ENCODE data around the gene KRTAP3-2.

KRTAP3-2 gene

DNA sequence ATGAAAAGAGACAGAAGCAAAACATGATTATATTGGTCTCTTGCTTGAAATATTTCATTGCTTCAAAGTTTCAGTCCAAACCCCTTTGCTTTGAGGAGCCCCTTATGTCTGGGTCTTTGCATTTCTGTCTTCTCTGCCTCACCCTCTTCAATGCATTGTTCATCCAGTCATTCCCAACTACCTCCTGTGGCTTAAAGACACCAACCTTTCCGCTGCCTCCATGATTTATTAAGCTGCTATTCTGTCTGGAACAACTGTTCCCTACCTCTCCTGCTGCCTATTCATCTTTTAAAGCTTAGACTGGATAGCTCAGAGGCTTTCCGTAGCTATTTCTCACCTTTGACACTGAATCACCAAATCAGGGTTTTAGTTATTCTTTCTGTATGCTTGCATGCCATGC lies 2.3 kb downstream of the KRTAP3-2 start:
- Histone ChIP-seq H3K4me3 (ENCODE audit: low read depth in 1 of 2, low read length in 1 of 2) (no peak overlapping the region), H3K4me1 (ENCODE audit: control insufficient read depth in 1 of 2, insufficient read depth in 1 of 2, low read depth in 1 of 2, low read length in 1 of 2) (no peaks in the 10 kb centered on the region), H3K27ac (no peak overlapping the region), H3K27me3 (peaks cover 62% of the 10 kb centered on the region), H3K9me3 (no peaks in the 10 kb centered on the region), H3K36me3 (no peaks in the 10 kb centered on the region)
- TF ChIP-seq, protein P1, sequence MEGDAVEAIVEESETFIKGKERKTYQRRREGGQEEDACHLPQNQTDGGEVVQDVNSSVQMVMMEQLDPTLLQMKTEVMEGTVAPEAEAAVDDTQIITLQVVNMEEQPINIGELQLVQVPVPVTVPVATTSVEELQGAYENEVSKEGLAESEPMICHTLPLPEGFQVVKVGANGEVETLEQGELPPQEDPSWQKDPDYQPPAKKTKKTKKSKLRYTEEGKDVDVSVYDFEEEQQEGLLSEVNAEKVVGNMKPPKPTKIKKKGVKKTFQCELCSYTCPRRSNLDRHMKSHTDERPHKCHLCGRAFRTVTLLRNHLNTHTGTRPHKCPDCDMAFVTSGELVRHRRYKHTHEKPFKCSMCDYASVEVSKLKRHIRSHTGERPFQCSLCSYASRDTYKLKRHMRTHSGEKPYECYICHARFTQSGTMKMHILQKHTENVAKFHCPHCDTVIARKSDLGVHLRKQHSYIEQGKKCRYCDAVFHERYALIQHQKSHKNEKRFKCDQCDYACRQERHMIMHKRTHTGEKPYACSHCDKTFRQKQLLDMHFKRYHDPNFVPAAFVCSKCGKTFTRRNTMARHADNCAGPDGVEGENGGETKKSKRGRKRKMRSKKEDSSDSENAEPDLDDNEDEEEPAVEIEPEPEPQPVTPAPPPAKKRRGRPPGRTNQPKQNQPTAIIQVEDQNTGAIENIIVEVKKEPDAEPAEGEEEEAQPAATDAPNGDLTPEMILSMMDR (IDR thresholded peaks at IDR 0.05), result no peak

DNA sequence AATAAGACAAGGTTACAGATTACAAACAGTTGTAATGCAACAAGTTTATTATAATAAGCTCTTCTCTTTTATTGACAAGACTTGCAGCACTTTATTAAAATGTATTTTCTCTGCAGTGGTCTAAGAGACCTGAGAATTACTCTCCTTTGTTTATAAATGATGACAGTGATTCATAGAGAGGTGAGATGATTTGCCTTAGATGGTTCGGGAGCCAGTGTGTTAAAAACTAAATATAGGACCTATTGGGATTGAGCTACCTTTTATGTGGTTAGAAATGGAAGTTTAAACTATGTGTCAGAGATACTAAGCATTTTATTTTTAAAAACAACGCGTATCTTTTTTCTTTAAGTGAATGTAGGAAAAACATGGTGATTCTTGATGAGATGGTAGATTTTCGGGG lies 2.9 kb downstream of the KRTAP3-2 start:
- TF ChIP-seq, protein P1 (IDR thresholded peaks at IDR 0.05), result no peak
- peaks cover 56% of the 10 kb centered on the region for H3K27me3 ChIP-seq

DNA sequence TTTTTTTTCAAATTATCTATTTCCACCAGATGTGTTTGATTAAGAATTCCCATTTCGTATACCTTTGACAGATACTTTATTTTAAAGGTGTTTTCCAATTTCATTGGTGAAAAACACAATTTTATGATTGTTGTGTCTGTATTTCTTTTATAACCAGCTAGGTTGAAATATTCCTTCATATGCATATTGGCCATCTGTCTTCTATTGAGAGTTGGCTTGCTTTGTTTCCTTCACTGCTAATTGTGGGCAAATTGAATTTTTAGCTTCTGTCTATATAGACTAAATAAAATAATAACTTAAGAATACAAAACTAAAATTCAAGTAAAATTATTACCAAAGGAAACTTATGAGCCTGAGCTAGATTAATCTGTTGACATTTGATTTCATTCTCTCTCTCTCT lies 4.6 kb downstream of the KRTAP3-2 start:
- Histone ChIP-seq H3K27ac (no peak overlapping the region), H3K27me3 (peaks cover 53% of the 10 kb centered on the region), H3K36me3 (no peaks in the 10 kb centered on the region), H3K4me1 (ENCODE audit: control insufficient read depth in 1 of 2, insufficient read depth in 1 of 2, low read depth in 1 of 2, low read length in 1 of 2) (no peaks in the 10 kb centered on the region), H3K9me3 (no peaks in the 10 kb centered on the region), H3K4me3 (ENCODE audit: low read depth in 1 of 2, low read length in 1 of 2) (no peak overlapping the region)
- TF ChIP-seq, protein P1 (IDR thresholded peaks at IDR 0.05), result no peak

More for the DNA sequence above, 2.9 kb downstream of the KRTAP3-2 start:
- Histone ChIP-seq H3K36me3 (no peaks in the 10 kb centered on the region), H3K9me3 (no peaks in the 10 kb centered on the region), H3K4me3 (ENCODE audit: low read depth in 1 of 2, low read length in 1 of 2) (no peak overlapping the region), H3K4me1 (ENCODE audit: control insufficient read depth in 1 of 2, insufficient read depth in 1 of 2, low read depth in 1 of 2, low read length in 1 of 2) (no peaks in the 10 kb centered on the region), H3K27ac (no peak overlapping the region)

DNA sequence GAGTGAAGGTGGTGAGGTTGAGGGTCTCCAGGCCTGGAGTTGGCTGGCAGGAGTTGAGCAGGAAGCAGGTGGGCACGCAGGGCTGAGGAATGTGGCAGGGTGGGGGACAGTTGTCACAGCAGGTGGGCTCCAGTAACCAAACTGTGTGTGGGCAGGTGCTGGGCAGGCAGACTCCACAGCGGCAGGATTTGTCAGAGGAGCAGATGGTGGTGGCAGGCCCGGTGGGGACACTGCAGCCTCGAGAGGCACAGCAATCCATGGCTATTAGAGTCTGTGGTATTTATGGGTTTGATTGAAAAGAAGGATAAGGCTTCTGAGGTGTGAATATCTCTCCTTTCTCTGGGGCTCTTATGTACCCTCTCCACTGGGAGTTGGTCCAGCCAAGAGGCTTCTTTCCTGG lies 5.9 kb downstream of the KRTAP3-2 start, which contains the start of gene KRTAP3-3:
Gene KRTAP3-3, minus strand, starts transcription at position 326 of the 400 bp plus-strand sequence. Its CDS starts 67 bp downstream, at position 259.
- TF ChIP-seq, protein P1 (IDR thresholded peaks at IDR 0.05), result no peak
- Histone ChIP-seq H3K9me3 (no peaks in the 10 kb centered on the region), H3K4me1 (ENCODE audit: control insufficient read depth in 1 of 2, insufficient read depth in 1 of 2, low read depth in 1 of 2, low read length in 1 of 2) (no peaks in the 10 kb centered on the region), H3K4me3 (ENCODE audit: low read depth in 1 of 2, low read length in 1 of 2) (no peak within 1 kb of the TSS), H3K36me3 (no peaks in the 10 kb centered on the region), H3K27me3 (peaks cover 47% of the 10 kb centered on the region), H3K27ac (no peak within 1 kb of the TSS)

DNA sequence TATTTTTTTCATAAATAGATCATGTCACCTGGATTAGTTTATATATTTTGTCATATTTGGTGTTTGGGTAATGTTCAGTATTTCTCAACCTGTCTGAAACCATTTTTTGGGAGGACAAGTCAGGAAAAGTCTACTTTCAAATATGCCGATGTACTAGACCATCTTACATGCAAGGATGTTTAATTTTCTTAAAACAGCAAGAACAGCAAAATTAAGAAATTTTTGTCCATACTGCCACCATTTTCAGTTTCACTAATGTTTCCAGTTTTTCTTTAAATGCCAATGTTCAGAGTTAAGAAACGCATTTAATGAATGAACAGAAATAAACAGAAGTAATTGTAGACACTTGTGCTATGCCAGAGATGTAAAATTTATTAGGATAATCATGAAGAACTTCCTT lies 6.6 kb downstream of the KRTAP3-2 start:
- H3K4me3 ChIP-seq (ENCODE audit: low read depth in 1 of 2, low read length in 1 of 2), result no peak overlapping the region
- peaks cover 42% of the 10 kb centered on the region for H3K27me3 ChIP-seq
- H3K4me1 ChIP-seq (ENCODE audit: control insufficient read depth in 1 of 2, insufficient read depth in 1 of 2, low read depth in 1 of 2, low read length in 1 of 2), result peaks cover 0 to 1% of the 10 kb centered on the region in 2 experiments
- TF ChIP-seq, protein P1 (IDR thresholded peaks at IDR 0.05), result no peak
- H3K36me3 ChIP-seq, result no peaks in the 10 kb centered on the region
- no peaks in the 10 kb centered on the region for H3K9me3 ChIP-seq
- H3K27ac ChIP-seq, result no peak overlapping the region

DNA sequence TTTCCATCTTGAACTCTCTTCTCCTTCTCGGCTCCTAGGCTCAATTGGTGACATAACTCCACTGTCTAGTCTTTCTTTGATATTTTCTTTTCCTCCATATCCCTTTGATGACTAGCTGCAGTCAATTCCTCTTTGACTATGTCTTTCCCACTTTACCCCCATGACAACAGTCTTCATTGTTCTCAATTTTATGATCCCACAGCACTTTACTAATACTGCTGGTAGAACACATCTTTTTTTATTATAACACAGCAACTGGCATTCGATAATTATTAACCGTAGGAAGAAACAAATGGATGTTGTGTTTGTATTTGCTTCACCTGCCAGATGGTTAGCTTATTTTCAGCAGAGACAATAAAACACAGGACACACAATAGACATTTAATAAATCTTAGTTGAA lies 7.0 kb downstream of the KRTAP3-2 start:
- H3K36me3 ChIP-seq, result no peaks in the 10 kb centered on the region
- H3K9me3 ChIP-seq, result no peaks in the 10 kb centered on the region
- no peak overlapping the region for H3K4me3 ChIP-seq (ENCODE audit: low read depth in 1 of 2, low read length in 1 of 2)
- TF ChIP-seq, protein P1 (IDR thresholded peaks at IDR 0.05), result no peak
- H3K27ac ChIP-seq, result no peak overlapping the region
- H3K27me3 ChIP-seq, result peaks cover 37% of the 10 kb centered on the region
- H3K4me1 ChIP-seq (ENCODE audit: control insufficient read depth in 1 of 2, insufficient read depth in 1 of 2, low read depth in 1 of 2, low read length in 1 of 2), result peaks cover 0 to 5% of the 10 kb centered on the region in 2 experiments
